Measurements from ENCODE around the gene ZFYVE19.

ZFYVE19 gene

DNA sequence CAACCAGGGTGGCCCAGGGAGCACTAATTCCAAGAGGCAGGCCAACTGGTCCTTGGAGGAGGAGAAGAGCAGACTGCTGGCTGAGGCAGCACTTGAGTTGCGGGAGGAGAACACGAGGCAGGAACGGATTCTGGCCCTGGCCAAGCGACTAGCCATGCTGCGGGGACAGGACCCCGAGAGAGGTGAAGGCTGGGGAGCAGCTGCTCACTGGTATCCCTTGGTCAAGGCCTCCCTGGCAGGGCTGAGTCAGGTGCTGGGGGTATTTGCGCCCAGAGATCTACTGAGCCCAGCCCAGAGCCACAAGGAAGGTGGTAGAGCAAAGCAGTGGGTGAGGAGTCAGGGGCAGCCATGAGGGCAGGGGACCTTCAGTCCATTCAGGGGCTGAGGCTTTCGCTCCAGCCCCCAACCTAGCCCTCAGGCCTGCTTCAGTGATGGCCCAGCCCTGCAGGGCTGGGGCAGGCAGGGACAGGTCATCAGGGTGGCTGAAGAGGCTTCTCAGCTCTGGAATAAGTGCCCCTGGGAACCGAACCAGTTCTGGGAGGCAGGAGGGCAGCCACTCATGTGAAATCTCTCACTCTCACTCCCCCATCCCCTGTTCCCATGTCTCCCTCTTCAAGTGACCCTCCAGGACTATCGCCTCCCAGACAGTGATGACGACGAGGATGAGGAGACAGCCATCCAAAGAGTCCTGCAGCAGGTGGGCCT, 6.0 kb downstream of the ZFYVE19 start:
- DNase-seq (ENCODE audit: low read depth in 2 of 2, low spot score in 1 of 2): no peak

DNA sequence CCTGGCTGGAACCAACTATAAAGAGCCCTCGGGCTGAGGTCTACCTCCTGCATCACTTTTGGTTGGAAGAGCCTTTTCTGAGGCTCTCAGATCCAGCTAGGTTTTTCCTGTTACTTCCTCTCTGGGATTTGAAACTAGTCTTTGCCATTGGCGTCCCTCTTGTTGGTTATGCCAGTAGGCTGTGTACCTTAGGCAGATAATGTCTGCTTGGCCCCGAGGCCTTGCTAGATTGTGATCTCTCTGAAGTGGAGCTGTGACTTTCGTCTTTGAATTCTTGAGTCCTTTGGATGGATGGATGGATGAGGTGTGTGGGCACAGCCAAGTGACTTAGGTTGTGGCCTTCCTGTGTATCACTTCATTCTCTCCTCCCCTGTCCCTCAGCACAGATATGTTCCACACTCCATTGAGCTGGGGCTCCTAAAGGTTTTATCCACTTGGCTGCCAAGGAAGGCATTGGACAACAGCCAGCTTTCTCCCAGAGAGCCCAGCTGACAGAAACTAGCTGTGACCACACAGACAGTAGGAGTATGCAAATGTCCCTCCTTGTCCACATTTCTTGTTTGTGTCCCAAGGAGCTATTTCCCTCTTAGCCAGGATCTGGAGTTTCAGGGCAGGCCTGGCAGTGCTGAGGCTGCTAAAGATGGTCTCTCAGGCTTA, 8.3 kb downstream of the ZFYVE19 start:
- no peak for DNase-seq (ENCODE audit: low read depth in 2 of 2, low spot score in 1 of 2)

DNA sequence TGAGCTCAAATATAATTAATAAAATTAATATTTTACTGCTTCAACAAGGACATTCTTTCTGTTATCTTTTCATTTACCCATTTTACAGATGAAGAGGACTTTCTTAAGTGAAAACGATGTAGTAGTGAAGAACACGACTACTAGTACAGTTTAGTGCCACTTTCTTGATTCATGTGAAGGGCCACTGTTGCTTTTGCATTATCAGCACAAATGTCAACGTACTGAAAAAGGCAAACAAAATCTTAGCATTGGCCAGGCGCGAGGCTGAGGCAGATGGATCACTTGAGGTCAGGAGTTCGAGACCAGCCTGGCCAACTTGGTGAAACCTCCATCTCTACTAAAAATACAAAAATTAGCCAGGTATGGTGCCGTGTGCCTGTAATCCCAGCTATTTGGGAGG, 12.2 kb downstream of the ZFYVE19 start:
- DNase-seq (ENCODE audit: low read depth in 2 of 2, low spot score in 1 of 2): no peak

GRCh38 chr15:40821195-40821594, 14.3 kb downstream of the ZFYVE19 start:
- no peak for DNase-seq (ENCODE audit: low read depth in 2 of 2, low spot score in 1 of 2)

DNA sequence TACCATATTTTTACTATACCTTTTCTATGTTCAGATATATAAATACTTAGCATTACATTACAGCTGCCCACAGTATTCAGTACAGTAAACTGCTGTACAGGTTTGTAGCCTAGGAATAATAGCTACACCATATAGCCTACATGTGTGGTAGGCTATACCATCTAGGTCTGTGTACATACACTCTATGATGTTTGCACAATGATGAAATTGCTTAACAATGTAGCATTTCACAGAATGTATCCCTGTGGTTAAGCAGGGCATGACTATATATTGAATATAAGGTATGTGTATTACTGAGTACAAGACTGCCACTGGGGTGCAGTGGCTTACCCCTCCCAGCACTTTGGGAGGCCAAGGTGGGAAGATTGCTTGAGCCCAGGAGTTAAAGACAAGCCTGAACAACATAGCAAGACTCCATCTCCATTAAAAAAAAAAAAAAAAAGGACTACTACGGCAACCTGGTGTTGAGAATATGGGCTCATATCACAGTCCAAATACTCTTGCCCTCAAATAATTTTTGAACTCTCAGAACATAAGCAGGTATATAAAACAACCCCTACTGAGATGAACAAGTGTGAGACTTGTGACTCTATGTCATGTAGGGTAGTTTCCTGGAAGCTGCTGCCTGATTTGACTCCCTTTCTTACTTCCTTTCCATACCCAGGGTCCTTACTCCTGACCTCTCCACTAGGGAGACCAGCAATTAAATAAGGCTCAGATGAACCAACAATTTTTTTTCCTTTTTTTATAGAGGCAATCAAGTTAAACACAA, 16.9 kb downstream of the ZFYVE19 start:
- DNase-seq (ENCODE audit: low read depth in 2 of 2, low spot score in 1 of 2): no peak

GRCh38 chr15:40825661-40826422, 19.0 kb downstream of the ZFYVE19 start:
- DNase-seq (ENCODE audit: low read depth in 2 of 2, low spot score in 1 of 2): no peak

GRCh38 chr15:40826423-40827075, 19.7 kb downstream of the ZFYVE19 start:
- no peak for DNase-seq (ENCODE audit: low read depth in 2 of 2, low spot score in 1 of 2)

DNA sequence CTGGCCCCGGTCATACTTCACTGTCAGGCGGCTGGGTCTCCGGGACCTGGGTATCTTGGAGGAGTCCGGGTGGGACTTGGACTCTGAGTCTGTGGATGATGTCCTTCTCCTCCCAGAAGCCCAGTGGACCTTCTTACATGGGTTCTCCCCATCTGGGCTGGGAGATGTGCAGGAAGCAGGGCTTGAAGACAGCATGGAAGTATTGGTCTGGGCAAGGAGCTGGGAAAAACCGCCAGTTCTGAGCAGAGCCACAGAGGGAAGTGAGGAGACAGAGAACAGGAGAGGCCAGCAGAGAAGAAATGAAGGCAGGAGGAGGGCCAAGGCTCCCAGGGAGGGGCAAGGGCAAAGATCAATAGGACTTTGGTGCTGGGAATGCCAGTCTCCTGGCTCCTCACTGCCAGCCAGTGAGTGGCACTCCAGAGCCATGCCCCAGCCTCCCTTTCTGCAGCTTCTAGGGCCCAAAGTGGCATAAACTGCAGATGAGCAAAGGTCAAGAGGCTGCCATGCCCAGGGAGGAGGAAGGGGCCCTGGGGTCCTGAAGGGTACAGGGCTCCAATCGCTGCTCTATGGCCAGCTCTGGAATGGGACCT, 21.7 kb downstream of the ZFYVE19 start, which contains the start of gene PPP1R14D:
Gene PPP1R14D (minus strand): TSS at position 262 of the 590 bp plus-strand sequence. CDS start 67 bp downstream, at position 195.
- DNase-seq (ENCODE audit: low read depth in 2 of 2, low spot score in 1 of 2): no peak

GRCh38 chr15:40829115-40829514, 22.2 kb downstream of the ZFYVE19 start:
- no peak for DNase-seq (ENCODE audit: low read depth in 2 of 2, low spot score in 1 of 2)

DNA sequence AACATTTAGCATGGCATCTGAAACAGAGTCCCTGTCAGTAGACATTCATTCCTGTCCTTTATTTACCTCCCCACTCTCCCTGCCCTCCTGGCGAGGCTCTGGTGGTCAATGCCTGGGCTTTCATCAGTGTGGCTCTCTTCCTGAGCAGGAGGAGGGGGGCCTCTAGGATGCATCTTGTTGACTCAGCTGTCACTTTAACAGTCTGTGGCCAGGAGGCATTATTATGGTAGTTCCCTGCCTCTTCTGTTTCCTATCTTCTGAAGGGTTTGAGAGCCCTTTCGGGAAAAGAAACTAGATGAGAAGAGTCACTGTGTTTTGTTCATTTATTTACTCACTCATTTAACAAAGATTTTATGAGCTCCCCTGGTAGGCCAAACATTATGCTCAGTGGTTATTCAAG, 24.0 kb downstream of the ZFYVE19 start:
- no peak for DNase-seq (ENCODE audit: low read depth in 2 of 2, low spot score in 1 of 2)

DNA sequence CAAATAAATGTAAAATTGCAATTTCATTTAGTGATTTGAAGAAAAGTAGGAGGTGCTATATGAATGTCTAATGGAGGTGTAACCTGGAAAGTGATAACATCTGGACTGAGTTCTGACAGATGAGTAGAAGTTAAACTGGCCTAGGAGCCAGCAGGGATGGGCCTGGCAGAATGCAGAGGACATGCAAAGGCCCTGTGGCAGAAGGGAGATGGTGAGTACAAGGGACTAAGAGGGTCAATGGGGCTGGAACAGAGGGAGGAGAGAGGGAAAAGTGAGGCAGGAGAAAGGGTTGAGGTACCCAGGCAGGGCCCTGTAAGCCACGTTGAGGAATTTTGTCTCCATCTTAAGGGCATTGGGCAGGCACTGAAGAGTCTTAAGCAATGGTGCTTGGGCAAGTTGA, 25.0 kb downstream of the ZFYVE19 start:
- no peak for DNase-seq (ENCODE audit: low read depth in 2 of 2, low spot score in 1 of 2)

DNA sequence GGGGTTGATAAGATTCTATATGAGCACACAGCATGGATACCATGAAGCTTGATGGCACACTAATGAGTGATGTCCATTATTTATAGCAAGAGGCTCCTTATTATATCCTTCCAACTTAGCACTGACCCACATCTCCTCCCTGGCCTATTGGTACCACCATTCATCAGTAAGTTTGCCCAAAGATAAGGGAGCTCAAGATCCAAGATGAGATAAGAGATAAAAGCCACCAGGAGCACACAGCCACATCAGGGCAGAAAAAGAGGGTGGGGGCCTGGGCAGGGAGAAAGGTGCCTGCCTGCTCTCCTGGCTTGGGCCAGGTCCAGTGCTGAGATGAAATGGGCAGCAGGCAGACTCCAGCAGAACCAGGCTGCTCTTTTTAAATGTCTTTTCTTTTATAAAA, 26.0 kb downstream of the ZFYVE19 start:
- no peak for DNase-seq (ENCODE audit: low read depth in 2 of 2, low spot score in 1 of 2)

DNA sequence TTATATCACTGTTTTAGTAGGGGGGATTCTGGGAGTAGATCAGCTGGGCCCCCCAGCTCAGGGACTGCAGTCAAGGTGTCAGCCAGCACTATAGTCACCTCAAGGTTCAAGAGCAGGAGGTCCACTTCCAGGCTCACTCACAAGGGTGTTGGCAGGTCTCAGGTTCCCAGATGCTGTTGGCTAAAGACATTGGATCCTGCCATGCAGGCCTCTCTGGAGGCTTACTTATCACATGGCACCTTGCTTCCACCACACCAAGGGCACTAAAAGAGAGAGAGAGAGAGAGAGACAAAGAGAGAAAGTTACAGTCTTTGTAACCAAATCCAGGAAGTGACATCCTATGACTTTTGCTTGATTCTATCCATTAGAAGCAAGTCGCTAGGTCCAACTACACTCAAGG, 29.1 kb downstream of the ZFYVE19 start:
- DNase-seq (ENCODE audit: low read depth in 2 of 2, low spot score in 1 of 2): no peak

DNA sequence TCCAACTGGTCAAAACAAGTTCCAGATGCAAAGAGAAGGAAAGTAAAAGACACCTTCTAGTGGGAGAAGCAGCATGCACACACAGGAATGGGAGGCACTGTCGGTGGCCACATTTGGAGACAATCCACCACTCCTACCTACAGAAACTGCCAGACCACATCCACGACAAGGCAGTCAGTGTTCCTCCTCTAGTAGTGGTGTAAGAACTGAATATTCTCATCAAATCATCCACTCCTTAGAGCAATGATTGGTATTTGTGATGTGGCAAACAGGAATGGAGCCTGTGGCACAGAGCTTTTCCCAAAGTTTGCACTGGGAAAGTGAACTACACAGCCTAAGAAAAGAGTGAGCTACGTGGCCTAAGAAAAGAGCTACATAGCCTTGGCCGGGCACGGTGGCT, 31.9 kb downstream of the ZFYVE19 start:
- DNase-seq (ENCODE audit: low read depth in 2 of 2, low spot score in 1 of 2): no peak

DNA sequence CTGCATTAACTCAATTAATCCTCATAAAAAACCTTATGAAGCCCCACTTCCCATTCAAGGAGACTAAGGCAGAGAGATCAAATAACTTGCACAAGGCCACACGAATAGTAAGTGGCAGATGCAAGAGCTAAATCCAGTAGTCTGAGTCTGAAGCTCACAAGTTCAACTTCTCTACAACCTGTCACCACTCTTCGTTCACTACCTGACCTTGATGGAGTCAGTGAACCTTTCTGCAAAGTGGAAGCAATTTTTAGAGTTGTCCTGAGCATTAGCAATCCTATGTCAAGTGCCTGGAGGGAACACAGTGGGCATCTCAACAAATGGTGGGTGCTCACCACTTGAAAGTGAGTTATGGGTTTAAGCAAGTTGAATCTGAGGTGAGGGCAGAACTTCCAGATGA, 34.9 kb downstream of the ZFYVE19 start:
- no peak for DNase-seq (ENCODE audit: low read depth in 2 of 2, low spot score in 1 of 2)

- no peak for DNase-seq (ENCODE audit: low read depth in 2 of 2, low spot score in 1 of 2)
Observed at GRCh38 chr15:40843261-40843884, 36.5 kb downstream of the ZFYVE19 start.

- peak; percentile 44 to 60 for DNase-seq (ENCODE audit: low read depth in 2 of 2, low spot score in 1 of 2)
Observed at GRCh38 chr15:40843885-40844695, 37.2 kb downstream of the ZFYVE19 start, which contains the start of gene SPINT1. TSS of gene SPINT1 (plus strand) at chr15:40844048. CDS start at chr15:40844555, 507 bp downstream.

DNA sequence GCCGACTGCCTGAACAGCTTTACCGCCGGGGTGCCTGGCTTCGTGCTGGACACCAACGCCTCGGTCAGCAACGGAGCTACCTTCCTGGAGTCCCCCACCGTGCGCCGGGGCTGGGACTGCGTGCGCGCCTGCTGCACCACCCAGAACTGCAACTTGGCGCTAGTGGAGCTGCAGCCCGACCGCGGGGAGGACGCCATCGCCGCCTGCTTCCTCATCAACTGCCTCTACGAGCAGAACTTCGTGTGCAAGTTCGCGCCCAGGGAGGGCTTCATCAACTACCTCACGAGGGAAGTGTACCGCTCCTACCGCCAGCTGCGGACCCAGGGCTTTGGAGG, 37.8 kb downstream of the ZFYVE19 start:
- DNase-seq (ENCODE audit: low read depth in 2 of 2, low spot score in 1 of 2): no peak

GRCh38 chr15:40845036-40845435, 38.1 kb downstream of the ZFYVE19 start:
- DNase-seq (ENCODE audit: low read depth in 2 of 2, low spot score in 1 of 2): no peak
